Body of pancreas (tissue), 4 donors: Measurements from ENCODE around the gene RAMP1.

Experiments
- POLR2A ChIP-seq, 3 donors: fragments of 450-650 bp; IDR thresholded peaks; one replicate each; pipeline ENCODE4 v1.6.1; 2016; ENCODE audit warnings: antibody characterized with exemption in 3 of 3, mild to moderate bottlenecking in 2 of 3
- TF ChIP-seq, protein P1 (sequence below), 7 experiments: fragments of 450-650 bp in 4 of 7; fragments of 200-600 bp in 3 of 7; sonication (generic) in 3 of 7; IDR thresholded peaks; one replicate each; pipeline ENCODE4 v1.5.1; 2016 to 2019; ENCODE audit warnings: antibody characterized with exemption in 7 of 7

DNA sequence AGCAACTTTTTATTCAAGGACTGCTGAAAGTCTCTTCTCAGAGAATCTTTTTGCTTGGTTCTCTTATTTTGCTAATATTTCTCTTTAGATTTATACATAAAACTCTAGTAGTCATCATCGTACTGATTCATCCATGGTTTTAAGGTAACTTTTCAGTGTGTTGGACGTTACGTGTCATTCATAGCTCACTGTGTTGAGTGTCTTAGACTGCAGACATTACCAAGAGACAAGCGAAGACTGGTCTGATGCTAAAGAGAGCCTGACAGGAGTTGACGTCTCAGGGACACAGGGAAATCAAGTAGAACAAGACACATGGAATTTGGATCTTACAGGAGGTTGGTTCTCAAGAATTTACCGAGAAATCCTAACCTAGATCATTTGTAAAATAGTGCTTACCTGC lies 35.3 kb upstream of the RAMP1 start:
- no peak for TF ChIP-seq POLR2A (IDR thresholded peaks at IDR 0.05)
- TF ChIP-seq, protein P1, sequence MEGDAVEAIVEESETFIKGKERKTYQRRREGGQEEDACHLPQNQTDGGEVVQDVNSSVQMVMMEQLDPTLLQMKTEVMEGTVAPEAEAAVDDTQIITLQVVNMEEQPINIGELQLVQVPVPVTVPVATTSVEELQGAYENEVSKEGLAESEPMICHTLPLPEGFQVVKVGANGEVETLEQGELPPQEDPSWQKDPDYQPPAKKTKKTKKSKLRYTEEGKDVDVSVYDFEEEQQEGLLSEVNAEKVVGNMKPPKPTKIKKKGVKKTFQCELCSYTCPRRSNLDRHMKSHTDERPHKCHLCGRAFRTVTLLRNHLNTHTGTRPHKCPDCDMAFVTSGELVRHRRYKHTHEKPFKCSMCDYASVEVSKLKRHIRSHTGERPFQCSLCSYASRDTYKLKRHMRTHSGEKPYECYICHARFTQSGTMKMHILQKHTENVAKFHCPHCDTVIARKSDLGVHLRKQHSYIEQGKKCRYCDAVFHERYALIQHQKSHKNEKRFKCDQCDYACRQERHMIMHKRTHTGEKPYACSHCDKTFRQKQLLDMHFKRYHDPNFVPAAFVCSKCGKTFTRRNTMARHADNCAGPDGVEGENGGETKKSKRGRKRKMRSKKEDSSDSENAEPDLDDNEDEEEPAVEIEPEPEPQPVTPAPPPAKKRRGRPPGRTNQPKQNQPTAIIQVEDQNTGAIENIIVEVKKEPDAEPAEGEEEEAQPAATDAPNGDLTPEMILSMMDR (IDR thresholded peaks at IDR 0.05), result no peak
